ENCODE data around the gene EHMT2. TPM values are rescaled to one million over a fixed set of nuclear protein-coding genes. Genes with fewer than 3 reads are reported as not detected.
A peak's percentile ranks its signal among the peaks of the same experiment; 100 is the strongest.

The EHMT2 gene
- total RNA-seq, 4 donors from 2014 or later, result 26.9 to 47.7 (median 38.7) TPM

GRCh38 chr6:31879143-31879542 is 18.4 kb downstream of the EHMT2 start:
- Histone ChIP-seq H3K4me1 (peaks cover 3 to 15% of the 10 kb centered on the region in 2 donors), H3K27me3 (no peaks in the 10 kb centered on the region), H3K36me3 (peaks cover 34 to 37% of the 10 kb centered on the region in 2 donors), H3K9me3 (no peaks in the 10 kb centered on the region), H3K4me3 (replicated peaks in 1 of 3) (no peak overlapping the region), H3K27ac (no peak overlapping the region)
- intact Hi-C loops (cut with DNase I), result no loop called here
- TF ChIP-seq POLR2A (IDR thresholded peaks at IDR 0.05), result no peak
- no peak for TF ChIP-seq CTCF (IDR thresholded peaks at IDR 0.05)
- WGBS, 2 donors, result 78 to 83% methylated on average over 13 of the region's 13 CpGs
- no peak for DNase-seq

- intact Hi-C loops (cut with DNase I), result no loop called here
- DNase-seq, result peak; percentile 28 to 35
- 59 to 66% methylated on average over 18 of the region's 18 CpGs for WGBS, 2 donors
- TF ChIP-seq POLR2A (IDR thresholded peaks at IDR 0.05) (no peak), CTCF (IDR thresholded peaks at IDR 0.05) (no peak)
- Histone ChIP-seq H3K4me3 (replicated peaks in 1 of 3) (no peak within 1 kb of the TSS), H3K27me3 (no peaks in the 10 kb centered on the region), H3K36me3 (peaks cover 30 to 32% of the 10 kb centered on the region in 2 donors), H3K4me1 (peaks cover 3 to 18% of the 10 kb centered on the region in 2 donors), H3K27ac (no peak within 1 kb of the TSS), H3K9me3 (no peaks in the 10 kb centered on the region)
Measured at GRCh38 chr6:31878726-31879125, 18.8 kb downstream of the EHMT2 start, which contains the start of gene SLC44A4. SLC44A4 (minus strand) TSS chr6:31878997; CDS start chr6:31878980, 17 bp downstream.

- Histone ChIP-seq H3K27ac (no peak overlapping the region), H3K9me3 (no peaks in the 10 kb centered on the region), H3K36me3 (peaks cover 25 to 27% of the 10 kb centered on the region in 2 donors), H3K27me3 (no peaks in the 10 kb centered on the region), H3K4me1 (peaks cover 3 to 18% of the 10 kb centered on the region in 2 donors), H3K4me3 (replicated peaks in 1 of 3) (no peak overlapping the region)
- 71 to 75% methylated on average over 2 to 3 of the region's 3 CpGs for WGBS, 2 donors
- intact Hi-C loops (cut with DNase I), result no loop called here
- no peak for DNase-seq
- TF ChIP-seq CTCF (IDR thresholded peaks at IDR 0.05) (no peak), POLR2A (IDR thresholded peaks at IDR 0.05) (no peak)
Measured at GRCh38 chr6:31878222-31878621, 19.3 kb downstream of the EHMT2 start.

GRCh38 chr6:31877651-31878161 is 19.8 kb downstream of the EHMT2 start:
- Histone ChIP-seq H3K27ac (no peak overlapping the region), H3K4me3 (replicated peaks in 1 of 3) (no peak overlapping the region), H3K9me3 (no peaks in the 10 kb centered on the region), H3K27me3 (no peaks in the 10 kb centered on the region), H3K4me1 (peaks cover 3 to 18% of the 10 kb centered on the region in 2 donors), H3K36me3 (peaks cover 22% of the 10 kb centered on the region in 2 donors)
- peak; percentile 86 to 87 for DNase-seq
- TF ChIP-seq CTCF (IDR thresholded peaks at IDR 0.05) (no peak), POLR2A (IDR thresholded peaks at IDR 0.05) (peak in 1 of 2 donors; percentile 21)
- WGBS, 2 donors, result 31 to 41% methylated on average over 7 to 10 of the region's 10 CpGs
- intact Hi-C loops (cut with DNase I), result no loop called here

- TF ChIP-seq CTCF (IDR thresholded peaks at IDR 0.05), result no peak
- no peak for DNase-seq
- H3K9me3 ChIP-seq, result no peaks in the 10 kb centered on the region
- H3K27me3 ChIP-seq, result no peaks in the 10 kb centered on the region
- H3K27ac ChIP-seq, result peak overlapping the region in 1 of 3 donors; percentile 17
- 62 to 63% methylated on average over 3 of the region's 3 CpGs for WGBS, 2 donors
- no peak overlapping the region for H3K4me3 ChIP-seq (replicated peaks in 1 of 3)
- H3K36me3 ChIP-seq, result peaks cover 17% of the 10 kb centered on the region in 2 donors
- peaks cover 3 to 18% of the 10 kb centered on the region in 2 donors for H3K4me1 ChIP-seq
- intact Hi-C loops (cut with DNase I), result no loop called here
Measured at GRCh38 chr6:31877125-31877650, 20.3 kb downstream of the EHMT2 start.
